SH-SY5Y (cell line): ENCODE results near the gene MRM3.

Experiments used
- GATA2 ChIP-seq: IDR thresholded peaks from 2 replicates; pipeline ENCODE4 v1.6.1; 2011; ENCODE audit warnings: mild to moderate bottlenecking, low read depth, low read length
- GATA3 ChIP-seq: IDR thresholded peaks from 2 replicates; pipeline ENCODE4 v1.6.1; 2011; ENCODE audit warnings: low read depth, mild to moderate bottlenecking, low read length, moderate library complexity

- TF ChIP-seq GATA2 (no peak), GATA3 (no peak)
Measured at GRCh38 chr17:811051-811784, 29.1 kb downstream of the MRM3 start.
